ENCODE results near the gene LENG1.

DNA sequence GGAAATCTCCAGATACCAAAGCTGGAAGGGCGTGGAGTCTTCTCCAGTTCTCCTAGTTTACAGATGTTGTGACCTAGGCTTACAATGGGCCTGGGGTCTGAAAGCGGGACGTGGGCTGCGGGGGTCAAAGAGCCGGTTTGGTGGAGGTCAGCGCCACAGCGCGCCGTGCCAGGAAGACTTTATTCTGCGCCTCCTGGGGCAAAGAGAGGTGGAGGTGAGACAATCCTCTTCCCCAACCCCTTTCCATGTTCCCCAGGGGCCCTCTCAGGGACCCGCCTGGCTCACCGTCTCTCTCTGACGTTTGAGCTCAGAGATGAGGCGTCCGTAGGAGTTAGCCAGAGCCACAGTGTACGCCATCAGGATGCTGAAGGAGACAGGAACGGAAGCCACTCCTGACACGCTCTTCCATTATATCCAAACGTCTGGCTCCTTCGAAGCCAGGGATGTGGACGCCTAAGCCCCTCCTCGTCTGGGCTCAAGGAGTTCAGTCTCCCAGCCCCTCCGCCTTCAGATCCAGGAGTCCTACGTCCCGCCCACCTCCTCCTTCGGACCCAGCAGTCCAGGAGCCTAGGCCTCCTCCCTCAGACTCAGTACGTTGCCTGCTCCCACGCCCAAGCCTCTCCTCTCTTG, 776 bp upstream of the LENG1 start:
- TF ChIP-seq, protein P1, sequence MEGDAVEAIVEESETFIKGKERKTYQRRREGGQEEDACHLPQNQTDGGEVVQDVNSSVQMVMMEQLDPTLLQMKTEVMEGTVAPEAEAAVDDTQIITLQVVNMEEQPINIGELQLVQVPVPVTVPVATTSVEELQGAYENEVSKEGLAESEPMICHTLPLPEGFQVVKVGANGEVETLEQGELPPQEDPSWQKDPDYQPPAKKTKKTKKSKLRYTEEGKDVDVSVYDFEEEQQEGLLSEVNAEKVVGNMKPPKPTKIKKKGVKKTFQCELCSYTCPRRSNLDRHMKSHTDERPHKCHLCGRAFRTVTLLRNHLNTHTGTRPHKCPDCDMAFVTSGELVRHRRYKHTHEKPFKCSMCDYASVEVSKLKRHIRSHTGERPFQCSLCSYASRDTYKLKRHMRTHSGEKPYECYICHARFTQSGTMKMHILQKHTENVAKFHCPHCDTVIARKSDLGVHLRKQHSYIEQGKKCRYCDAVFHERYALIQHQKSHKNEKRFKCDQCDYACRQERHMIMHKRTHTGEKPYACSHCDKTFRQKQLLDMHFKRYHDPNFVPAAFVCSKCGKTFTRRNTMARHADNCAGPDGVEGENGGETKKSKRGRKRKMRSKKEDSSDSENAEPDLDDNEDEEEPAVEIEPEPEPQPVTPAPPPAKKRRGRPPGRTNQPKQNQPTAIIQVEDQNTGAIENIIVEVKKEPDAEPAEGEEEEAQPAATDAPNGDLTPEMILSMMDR (conservative IDR thresholded peaks at IDR 0.05; ENCODE audit: low read length): no peak
- TF ChIP-seq EZH2phosphoT487 (IDR thresholded peaks at IDR 0.05; ENCODE audit: borderline replicate concordance): no peak
